CD14-positive monocyte (primary cell): ENCODE results near the gene FAM83D. TPM values are rescaled to one million over a fixed set of nuclear protein-coding genes. Genes with fewer than 3 reads are reported as not detected.

ENCODE experiments used
- DNase-seq, 3 donors: peaks; one replicate each; pipeline ENCODE4 v3.0.0-alpha.2; 2011 to 2022
- H2AFZ ChIP-seq: 2 replicates; pipeline ENCODE4 v1.6.0; 2012; ENCODE audit warnings: mild to moderate bottlenecking, low read depth, low read length, inconsistent platforms; ENCODE audit not compliant: insufficient read depth, poor library complexity, severe bottlenecking
- H3K27ac ChIP-seq, 2 donors: 1 replicate in 1 of 2; 2 replicates in 1 of 2; pipeline ENCODE4 v1.5.1; 2012 to 2013; ENCODE audit warnings: low read length in 2 of 2, control low read depth in 1 of 2, inconsistent platforms in 1 of 2, low read depth in 1 of 2, mild to moderate bottlenecking in 1 of 2
- H3K27me3 ChIP-seq, 2 donors: one replicate each; pipeline versions ENCODE4 v1.6.0 to v1.6.1; 2011 to 2013; ENCODE audit warnings: low read length in 2 of 2; ENCODE audit not compliant: control insufficient read depth in 2 of 2, insufficient read depth in 2 of 2
- H3K36me3 ChIP-seq, 2 donors: replicated peaks in 1 of 2; 1 replicate in 1 of 2; 2 replicates in 1 of 2; pipeline versions ENCODE4 v1.5.1 to v1.6.1; 2012 to 2013; ENCODE audit warnings: low read length in 2 of 2, control low read depth in 1 of 2, inconsistent platforms in 1 of 2, mild to moderate bottlenecking in 1 of 2; ENCODE audit not compliant: insufficient read depth in 2 of 2, control insufficient read depth in 1 of 2
- H3K4me1 ChIP-seq, 2 donors: 1 replicate in 1 of 2; 2 replicates in 1 of 2; pipeline versions ENCODE4 v1.5.1 to v1.6.1; 2012 to 2013; ENCODE audit warnings: low read length in 2 of 2, control low read depth in 1 of 2, inconsistent platforms in 1 of 2, mild to moderate bottlenecking in 1 of 2, moderate library complexity in 1 of 2; ENCODE audit not compliant: insufficient read depth in 2 of 2, control insufficient read depth in 1 of 2
- H3K4me2 ChIP-seq: replicated peaks from 2 replicates; pipeline ENCODE3; 2012; ENCODE audit warnings: low read length, moderate library complexity, mild to moderate bottlenecking; ENCODE audit not compliant: poor library complexity, severe bottlenecking; ENCODE audit errors: extremely low read depth
- H3K4me3 ChIP-seq, 3 experiments: fragments of 200-600 bp in 1 of 3; sonication (generic) in 1 of 3; replicated peaks in 1 of 3; 1 replicate in 2 of 3; 2 replicates in 1 of 3; pipeline ENCODE4 v1.5.1; 2011 to 2013; ENCODE audit warnings: low read length in 3 of 3, mild to moderate bottlenecking in 3 of 3, control low read depth in 2 of 3, low read depth in 2 of 3, inconsistent platforms in 1 of 3, moderate library complexity in 1 of 3
- H3K79me2 ChIP-seq: 2 replicates; pipeline ENCODE4 v1.6.0; 2012; ENCODE audit warnings: mild to moderate bottlenecking, control low read depth, inconsistent platforms, low read length, moderate library complexity; ENCODE audit not compliant: insufficient read depth
- H3K9ac ChIP-seq: 2 replicates; pipeline ENCODE4 v1.6.0; 2017; ENCODE audit warnings: low read length, mild to moderate bottlenecking; ENCODE audit not compliant: insufficient read depth, poor library complexity, severe bottlenecking
- H3K9me3 ChIP-seq, 2 donors: replicated peaks in 1 of 2; 1 replicate in 1 of 2; 2 replicates in 1 of 2; pipeline versions ENCODE4 v1.5.1 to v1.6.1; 2012 to 2013; ENCODE audit warnings: low read length in 2 of 2, control low read depth in 1 of 2; ENCODE audit not compliant: control insufficient read depth in 1 of 2, insufficient read depth in 1 of 2
- H4K20me1 ChIP-seq: 2 replicates; pipeline ENCODE4 v1.6.0; 2012; ENCODE audit warnings: mild to moderate bottlenecking, low read length, control low read depth, moderate library complexity; ENCODE audit not compliant: insufficient read depth
- H3K27ac Mint-ChIP-seq, 7 donors: one replicate each; pipeline ENCODE4 v1.8.0; 2020; ENCODE audit warnings: mild to moderate bottlenecking in 7 of 7, mixed read lengths in 7 of 7, moderate library complexity in 6 of 7, inconsistent platforms in 2 of 7
- H3K27me3 Mint-ChIP-seq, 3 donors: one replicate each; pipeline ENCODE4 v1.8.0; 2021 to 2022; ENCODE audit warnings: low read depth in 3 of 3, mild to moderate bottlenecking in 3 of 3, mixed read lengths in 3 of 3, moderate library complexity in 3 of 3, inconsistent platforms in 1 of 3
- H3K36me3 Mint-ChIP-seq, 2 donors: one replicate each; pipeline ENCODE4 v1.8.0; 2020; ENCODE audit warnings: mixed read lengths in 2 of 2, inconsistent platforms in 1 of 2, mild to moderate bottlenecking in 1 of 2
- H3K4me1 Mint-ChIP-seq: one replicate; pipeline ENCODE4 v1.8.0; 2020; ENCODE audit warnings: mild to moderate bottlenecking, mixed read lengths
- H3K4me3 Mint-ChIP-seq, 2 donors: one replicate each; pipeline ENCODE4 v1.8.0; 2020; ENCODE audit warnings: mild to moderate bottlenecking in 2 of 2, mixed read lengths in 2 of 2, moderate library complexity in 1 of 2
- H3K9me3 Mint-ChIP-seq, 7 donors: one replicate each; pipeline ENCODE4 v1.8.0; 2020 to 2022; ENCODE audit warnings: mixed read lengths in 7 of 7, mild to moderate bottlenecking in 6 of 7, moderate library complexity in 6 of 7, inconsistent platforms in 2 of 7
- CTCF ChIP-seq: fragments of 200-600 bp; IDR thresholded peaks from one replicate; pipeline ENCODE4 v1.8.0; 2022; ENCODE audit warnings: antibody characterized with exemption, mild to moderate bottlenecking
- WGBS: methylation state at CpG from one replicate; pipeline ENCODE4 v1.1.5; 2013; ENCODE audit warnings: missing lambda C conversion rate; ENCODE audit not compliant: insufficient coverage; 5-methylcytosine and 5-hydroxymethylcytosine counted together
- intact Hi-C, 2 donors: fragments of 100-400 bp; cut with micrococcal nuclease; formaldehyde crosslinking; loops; one replicate each; pipeline versions ENCODE4 v1.15.0 to v1.15.1; 2023
- polyA plus RNA-seq, 3 donors: library from polyadenylated mRNA; depleted of rRNA in 1 of 3; unstranded in 2 of 3; stranded (reverse) in 1 of 3; fragments of 300-500 nt in 2 of 3; fragments of >200 nt in 1 of 3; fragmentation: Illumina TruSeq in 2 of 3; gene quantifications; 1 replicate in 2 of 3; 2 replicates in 1 of 3; pipeline ENCODE4 v1.2.3, GENCODE V29; 2012 to 2021

Gene FAM83D
- polyA plus RNA-seq, 3 donors = 0.09 to 0.15 TPM; not detected in 1

- no peaks in the 10 kb centered on the region for H3K27me3 ChIP-seq
- Mint-ChIP-seq H3K4me3 (no peak overlapping the region), H3K9me3 (peaks cover 0 to 2% (median 0%) of the 10 kb centered on the region in 7 donors), H3K27me3 (peaks cover 0 to 6% (median 5%) of the 10 kb centered on the region in 3 donors), H3K4me1 (peaks cover 31% of the 10 kb centered on the region), H3K36me3 (peaks cover 0 to 4% of the 10 kb centered on the region in 2 donors), H3K27ac (peak overlapping the region in 1 of 7 donors; percentile 21)
- no peak for TF ChIP-seq CTCF
- no peak overlapping the region for H2AFZ ChIP-seq
- H3K27ac ChIP-seq = no peak overlapping the region
- no peaks in the 10 kb centered on the region for H3K9me3 ChIP-seq
- H4K20me1 ChIP-seq = peaks cover 5% of the 10 kb centered on the region
- intact Hi-C loops = no loop called here
- WGBS = 100% methylated on average over 3 of the region's 4 CpGs
- DNase-seq = no peak
- H3K4me2 ChIP-seq = no peak overlapping the region
- H3K79me2 ChIP-seq = no peaks in the 10 kb centered on the region
- peaks cover 9 to 17% of the 10 kb centered on the region in 2 donors for H3K4me1 ChIP-seq
- no peak overlapping the region for H3K4me3 ChIP-seq
- H3K36me3 ChIP-seq = no peaks in the 10 kb centered on the region
- no peak overlapping the region for H3K9ac ChIP-seq
Observed at GRCh38 chr20:38881806-38882440, 44.3 kb upstream of the FAM83D start.

- no peak overlapping the region for H3K9ac ChIP-seq
- H3K4me2 ChIP-seq = no peak overlapping the region
- Mint-ChIP-seq H3K27me3 (peaks cover 0 to 5% (median 5%) of the 10 kb centered on the region in 3 donors), H3K36me3 (peaks cover 0 to 1% of the 10 kb centered on the region in 2 donors), H3K4me3 (no peak overlapping the region), H3K9me3 (peaks cover 0 to 2% (median 0%) of the 10 kb centered on the region in 7 donors), H3K27ac (peak overlapping the region in 1 of 7 donors; percentile 16), H3K4me1 (peaks cover 31% of the 10 kb centered on the region)
- no peaks in the 10 kb centered on the region for H3K27me3 ChIP-seq
- no peak overlapping the region for H3K27ac ChIP-seq
- H3K4me3 ChIP-seq = no peak overlapping the region
- H3K36me3 ChIP-seq = no peaks in the 10 kb centered on the region
- H3K79me2 ChIP-seq = no peaks in the 10 kb centered on the region
- 97% methylated on average over 2 of the region's 2 CpGs for WGBS
- no peaks in the 10 kb centered on the region for H3K9me3 ChIP-seq
- H4K20me1 ChIP-seq = peaks cover 5% of the 10 kb centered on the region
- H2AFZ ChIP-seq = no peak overlapping the region
- intact Hi-C loops = no loop called here
- DNase-seq = no peak
- TF ChIP-seq CTCF = no peak
- H3K4me1 ChIP-seq = peaks cover 9 to 17% of the 10 kb centered on the region in 2 donors
Observed at GRCh38 chr20:38882600-38882999, 43.6 kb upstream of the FAM83D start.
